HCT116 (cell line): ENCODE measurements around the gene OR2V2. TPM values are rescaled to one million over a fixed set of nuclear protein-coding genes. Genes with fewer than 3 reads are reported as not detected.
A peak's percentile ranks its signal among the peaks of the same experiment; 100 is the strongest.

ENCODE experiments used
- ATAC-seq: fragments of 200-7000 bp; cut with Tn5 transposase; 2 replicates; pipeline ENCODE4 v1.9.1; 2020; ENCODE audit warnings: mild to moderate bottlenecking, moderate library complexity
- BruUV-seq: library from RNA; stranded (reverse); fragments of 400-500 nt; replicated peaks from 2 replicates; lab custom pipeline; 2021; lab: Mats Ljungman, UMichigan
- CTCF ChIA-PET: fragments of 300-600 bp; sonication (Branson Sonifier 250); formaldehyde crosslinking; loops from one replicate; lab custom pipeline; 2021; ENCODE audit warnings: antibody characterized with exemption; lab: Charles Lee
- POLR2A ChIA-PET: fragments of 300-600, 350-600 bp; sonication (Branson Sonifier 250); formaldehyde crosslinking; loops from one replicate; lab custom pipeline; 2021; ENCODE audit warnings: antibody characterized with exemption; lab: Charles Lee
- RAD21 ChIA-PET, 2 experiments: fragments of 300-600 bp; sonication (Branson Sonifier 250); formaldehyde crosslinking; loops; one replicate each; lab custom pipeline; 2023; ENCODE audit warnings: low total read pairs in 2 of 2; ENCODE audit not compliant: uncharacterized antibody in 2 of 2, unreplicated experiment in 2 of 2, low non-redundant PET in 1 of 2; lab: Charles Lee
- DNase-seq: peaks from one replicate; pipeline ENCODE4 v3.0.0-alpha.2; 2010; ENCODE audit warnings: low read depth, low spot score
- H2AFZ ChIP-seq: fragments of 200-600 bp; shearing (Covaris generic), sonication (generic); 2 replicates; pipeline ENCODE4 v1.6.1; 2017; ENCODE audit warnings: low read depth, mixed run types, mixed read lengths, antibody characterized with exemption, low read length; ENCODE audit not compliant: poor library complexity, severe bottlenecking
- H3K27ac ChIP-seq: 2 replicates; pipeline ENCODE4 v1.5.1; 2012; ENCODE audit warnings: low read depth, low read length
- H3K27me3 ChIP-seq: fragments of 200-600 bp; sonication (generic); 2 replicates; pipeline ENCODE4 v1.6.1; 2016; ENCODE audit warnings: mixed run types, low read length, mixed read lengths; ENCODE audit not compliant: insufficient read depth
- H3K36me3 ChIP-seq, 2 experiments: fragments of 200-500 bp in 1 of 2; fragments of 200-600 bp in 1 of 2; sonication (Bioruptor generic) in 1 of 2; sonication (generic) in 1 of 2; 2 replicates each; pipeline versions ENCODE4 v1.5.1 to v1.6.1; 2014 to 2016; ENCODE audit warnings: low read length in 2 of 2, inconsistent platforms in 1 of 2, mixed read lengths in 1 of 2, mixed run types in 1 of 2; ENCODE audit not compliant: insufficient read depth in 2 of 2, control insufficient read depth in 1 of 2
- H3K4me1 ChIP-seq, 2 experiments: fragments of 200-600 bp in 1 of 2; sonication (generic) in 1 of 2; 2 replicates each; pipeline versions ENCODE4 v1.5.1 to v1.6.1; 2012 to 2017; ENCODE audit warnings: low read length in 2 of 2, inconsistent platforms in 1 of 2, mild to moderate bottlenecking in 1 of 2, mixed read lengths in 1 of 2, mixed run types in 1 of 2, moderate library complexity in 1 of 2; ENCODE audit not compliant: insufficient read depth in 2 of 2, control insufficient read depth in 1 of 2
- H3K4me2 ChIP-seq: fragments of 200-600 bp; sonication (generic); 2 replicates; pipeline ENCODE4 v1.6.1; 2017; ENCODE audit warnings: mixed run types, low read length, mixed read lengths
- H3K4me3 ChIP-seq, 2 experiments: fragments of 200-600 bp in 1 of 2; sonication (generic) in 1 of 2; replicated peaks in 1 of 2; 2 replicates each; pipeline ENCODE4 v1.5.1; 2011 to 2016; ENCODE audit warnings: low read length in 2 of 2, control low read depth in 1 of 2, low read depth in 1 of 2, mild to moderate bottlenecking in 1 of 2, mixed read lengths in 1 of 2, mixed run types in 1 of 2
- H3K79me2 ChIP-seq: fragments of 200-600 bp; sonication (generic); 2 replicates; pipeline ENCODE4 v1.6.1; 2017; ENCODE audit warnings: mild to moderate bottlenecking, mixed run types, low read length, moderate library complexity, mixed read lengths; ENCODE audit not compliant: insufficient read depth
- H3K9ac ChIP-seq: fragments of 200-600 bp; sonication (generic); 2 replicates; pipeline ENCODE4 v1.6.1; 2016; ENCODE audit warnings: low read length, mixed read lengths
- H3K9me2 ChIP-seq: fragments of 200-600 bp; sonication (generic), shearing (Covaris generic); 2 replicates; pipeline ENCODE4 v1.6.1; 2017; ENCODE audit warnings: mixed run types, mild to moderate bottlenecking, moderate library complexity; ENCODE audit not compliant: insufficient read depth
- H3K9me3 ChIP-seq, 2 experiments: fragments of 200-500 bp in 1 of 2; fragments of 200-600 bp in 1 of 2; sonication (Bioruptor generic) in 1 of 2; sonication (generic) in 1 of 2; 2 replicates each; pipeline ENCODE4 v1.6.1; 2014 to 2017; ENCODE audit warnings: low read length in 2 of 2, mixed read lengths in 2 of 2, inconsistent platforms in 1 of 2, low read depth in 1 of 2, mild to moderate bottlenecking in 1 of 2, mixed run types in 1 of 2, moderate library complexity in 1 of 2; ENCODE audit not compliant: control insufficient read depth in 1 of 2, insufficient read depth in 1 of 2
- H4K20me1 ChIP-seq: fragments of 200-600 bp; sonication (generic), shearing (Covaris generic); 2 replicates; pipeline ENCODE4 v1.6.1; 2017; ENCODE audit warnings: mixed run types, mild to moderate bottlenecking, moderate library complexity; ENCODE audit not compliant: insufficient read depth
- ELF1 ChIP-seq: IDR thresholded peaks from 2 replicates; pipeline ENCODE4 v1.6.1; 2012; ENCODE audit warnings: low read depth, borderline replicate concordance
- EZH2 ChIP-seq: fragments of 200-600 bp; sonication (generic); IDR thresholded peaks from 2 replicates; pipeline ENCODE4 v1.6.1; 2017; ENCODE audit warnings: antibody characterized with exemption, mixed run types
- POLR2A ChIP-seq: IDR thresholded peaks from 2 replicates; pipeline ENCODE4 v1.7.0; 2011; ENCODE audit warnings: borderline replicate concordance; ENCODE audit not compliant: insufficient read depth, insufficient read length; ENCODE audit errors: extremely low read depth
- POLR2AphosphoS5 ChIP-seq: IDR thresholded peaks from 2 replicates; pipeline ENCODE4 v1.6.1; 2011; ENCODE audit warnings: mild to moderate bottlenecking, low read depth, low read length, moderate library complexity
- RAD21 ChIP-seq: IDR thresholded peaks from 2 replicates; pipeline ENCODE4 v1.6.1; 2012; ENCODE audit warnings: low read depth, mild to moderate bottlenecking
- SRF ChIP-seq: IDR thresholded peaks from 2 replicates; pipeline ENCODE4 v1.6.1; 2012; ENCODE audit warnings: low read depth
- TCF7L2 ChIP-seq: IDR thresholded peaks from 2 replicates; pipeline ENCODE4 v1.7.0; 2011; ENCODE audit warnings: borderline replicate concordance, inconsistent platforms; ENCODE audit not compliant: insufficient read depth, insufficient read length; ENCODE audit errors: extremely low read depth
- YY1 ChIP-seq: IDR thresholded peaks from 2 replicates; pipeline ENCODE4 v1.6.1; 2011; ENCODE audit warnings: low read length, low read depth, moderate library complexity, mild to moderate bottlenecking; ENCODE audit not compliant: insufficient replicate concordance; ENCODE audit errors: extremely low read depth
- intact Hi-C: fragments of 100-400 bp; cut with micrococcal nuclease; formaldehyde crosslinking; loops from 2 replicates; pipeline ENCODE4 v1.10.0; 2022
- total RNA-seq: library from RNA; stranded (reverse); gene quantifications from one replicate; pipeline ENCODE4 v1.2.1, GENCODE V29; 2021; ENCODE audit not compliant: unreplicated experiment
- TF ChIP-seq, protein P1 (sequence below): IDR thresholded peaks from 2 replicates; pipeline ENCODE4 v1.6.1; 2012
- TF ChIP-seq, protein P2 (sequence below), 3 experiments: fragments of 200-600 bp in 1 of 3; sonication (generic) in 1 of 3; IDR thresholded peaks in 2 of 3; conservative IDR thresholded peaks in 1 of 3; 2 replicates each; pipeline ENCODE4 v1.5.1; 2012 to 2017; ENCODE audit warnings: low read depth in 2 of 3, low read length in 2 of 3, antibody characterized with exemption in 1 of 3, borderline replicate concordance in 1 of 3, control low read depth in 1 of 3, mild to moderate bottlenecking in 1 of 3, mixed read lengths in 1 of 3, mixed run types in 1 of 3, moderate library complexity in 1 of 3; ENCODE audit not compliant: insufficient read depth in 1 of 3

The OR2V2 gene
- total RNA-seq, 1 experiment from 2014 or later: not detected

DNA sequence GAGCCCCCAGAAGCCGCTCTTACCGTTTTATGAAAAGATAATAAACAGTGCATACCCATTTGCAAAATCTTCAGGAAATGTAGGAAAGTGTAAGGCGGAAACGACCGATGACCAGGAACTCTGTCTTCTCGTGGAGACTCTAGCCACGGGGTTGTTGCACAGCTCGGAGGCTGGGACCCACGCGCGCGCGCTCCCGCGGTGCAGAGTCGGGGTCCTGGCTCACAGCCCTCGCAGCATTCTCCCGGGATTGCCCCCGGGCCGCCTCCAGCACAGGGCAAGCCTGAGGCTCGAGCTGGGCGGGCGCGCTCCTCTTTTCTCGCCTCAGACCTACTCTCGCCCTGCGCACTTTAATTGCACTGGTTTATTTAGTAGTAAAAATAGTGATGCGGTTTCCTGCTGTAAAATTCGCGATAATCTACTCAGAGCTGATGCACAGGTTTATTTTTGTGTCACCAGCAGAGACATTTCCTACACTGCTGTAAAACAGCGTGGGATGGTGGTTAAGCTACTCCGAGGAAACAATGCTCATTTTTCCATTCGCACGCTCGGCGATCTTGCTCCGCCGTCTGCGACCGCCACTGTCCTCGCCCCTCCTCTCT lies 42.1 kb downstream of the OR2V2 start:
- peaks cover 21 to 54% of the 10 kb centered on the region in 2 experiments for H3K4me1 ChIP-seq
- no TSS peak for BruUV-seq
- no peaks in the 10 kb centered on the region for H3K9me3 ChIP-seq
- CTCF ChIA-PET: interaction anchor here (1.6 kb wide), 1 partner anchor 22 kb away, joined by 4 read pairs; no protein-coding TSS in a partner anchor
- TF ChIP-seq POLR2A: no peak
- no peaks in the 10 kb centered on the region for H3K27me3 ChIP-seq
- peak overlapping the region; percentile 67 for H3K27ac ChIP-seq
- peak overlapping the region; percentile 39 to 64 for H3K4me3 ChIP-seq
- no peaks in the 10 kb centered on the region for H3K36me3 ChIP-seq
- intact Hi-C loops: loop anchor here (2.0 kb wide), 1 partner anchor 17 kb away; no protein-coding TSS in a partner anchor
- POLR2A ChIA-PET: interaction anchor here (0.9 to 3.2 kb wide), 2 partner anchors 15 to 55 kb away, joined by 3 to 10 read pairs; partner anchors contain the start of genes RACK1 and TRIM7
- no peaks in the 10 kb centered on the region for H3K9me2 ChIP-seq
- H3K4me2 ChIP-seq: peak overlapping the region; percentile 90
- H3K79me2 ChIP-seq: 0 out of 2 replicates have a peak, but pooled peaks cover 6% of the 10 kb centered on the region
- H2AFZ ChIP-seq: peak overlapping the region; percentile 83
- DNase-seq: no peak
- RAD21 ChIA-PET: no interaction called here
- peak overlapping the region; percentile 64 for H3K9ac ChIP-seq
- H4K20me1 ChIP-seq: no peaks in the 10 kb centered on the region
- ATAC-seq: no peak

DNA sequence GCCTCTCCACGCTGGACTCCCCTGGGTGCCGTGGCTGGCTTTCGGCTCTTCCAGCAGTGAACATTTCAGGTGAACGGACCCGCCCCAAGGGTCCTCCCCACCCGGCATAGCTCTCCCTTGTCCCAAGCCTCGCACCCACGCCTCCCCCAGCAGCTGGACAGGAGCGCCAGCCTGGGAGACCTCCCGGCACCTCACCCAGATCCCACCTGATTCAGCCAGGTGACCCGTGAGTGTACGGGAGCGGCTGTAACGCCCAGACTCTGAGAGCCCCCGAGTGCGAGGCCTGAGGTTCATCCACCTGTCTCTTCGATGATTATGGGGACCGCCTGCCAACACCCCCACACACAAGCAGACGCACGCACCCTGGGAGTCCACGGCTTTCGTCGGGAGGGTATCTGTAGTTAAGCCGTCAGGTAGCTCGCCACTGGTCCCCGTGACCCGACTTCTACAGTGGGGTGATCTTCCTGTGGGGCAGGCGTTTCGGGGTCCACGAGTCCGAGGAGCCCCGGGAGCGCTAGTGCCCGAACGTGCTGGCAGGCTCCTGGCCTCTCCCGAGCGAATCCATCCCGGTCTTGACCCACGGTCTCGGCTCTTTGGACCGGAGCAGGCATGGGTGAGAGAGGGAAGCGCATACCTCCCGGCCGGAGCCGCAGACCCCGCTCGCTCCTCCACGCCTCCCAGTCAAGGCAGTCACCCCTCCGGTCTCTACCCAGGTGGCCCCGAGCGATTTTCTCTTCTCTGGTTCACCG lies 42.8 kb downstream of the OR2V2 start:
- intact Hi-C loops: loop anchor here (2.0 kb wide), 1 partner anchor 17 kb away; no protein-coding TSS in a partner anchor
- 0 out of 2 replicates have a peak, but pooled peaks cover 6% of the 10 kb centered on the region for H3K79me2 ChIP-seq
- H3K4me3 ChIP-seq: no peak overlapping the region
- ChIA-PET CTCF (interaction anchor here (0.6 to 1.6 kb wide), 2 partner anchors 22 to 330 kb away, joined by 3 to 4 read pairs; no protein-coding TSS in a partner anchor), RAD21 (no interaction called here), POLR2A (interaction anchor here (0.9 to 3.2 kb wide), 2 partner anchors 15 to 54 kb away, joined by 3 to 10 read pairs; partner anchors contain the start of genes RACK1 and TRIM7)
- ATAC-seq (no peak), DNase-seq (no peak)
- no peaks in the 10 kb centered on the region for H3K36me3 ChIP-seq
- no peaks in the 10 kb centered on the region for H3K27me3 ChIP-seq
- H3K9ac ChIP-seq: no peak overlapping the region
- H4K20me1 ChIP-seq: no peaks in the 10 kb centered on the region
- peaks cover 21 to 54% of the 10 kb centered on the region in 2 experiments for H3K4me1 ChIP-seq
- no peaks in the 10 kb centered on the region for H3K9me2 ChIP-seq
- no peaks in the 10 kb centered on the region for H3K9me3 ChIP-seq
- H3K27ac ChIP-seq: peak overlapping the region; percentile 76; the same call in 1 of the 2 replicates
- BruUV-seq: no TSS peak
- H2AFZ ChIP-seq: no peak overlapping the region
- H3K4me2 ChIP-seq: peak overlapping the region; percentile 90
- TF ChIP-seq ELF1: no peak
- no peak for TF ChIP-seq EZH2
- TF ChIP-seq RAD21: no peak
- no peak for TF ChIP-seq SRF
- TF ChIP-seq, protein P1, sequence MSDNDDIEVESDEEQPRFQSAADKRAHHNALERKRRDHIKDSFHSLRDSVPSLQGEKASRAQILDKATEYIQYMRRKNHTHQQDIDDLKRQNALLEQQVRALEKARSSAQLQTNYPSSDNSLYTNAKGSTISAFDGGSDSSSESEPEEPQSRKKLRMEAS: no peak
- TF ChIP-seq, protein P2, sequence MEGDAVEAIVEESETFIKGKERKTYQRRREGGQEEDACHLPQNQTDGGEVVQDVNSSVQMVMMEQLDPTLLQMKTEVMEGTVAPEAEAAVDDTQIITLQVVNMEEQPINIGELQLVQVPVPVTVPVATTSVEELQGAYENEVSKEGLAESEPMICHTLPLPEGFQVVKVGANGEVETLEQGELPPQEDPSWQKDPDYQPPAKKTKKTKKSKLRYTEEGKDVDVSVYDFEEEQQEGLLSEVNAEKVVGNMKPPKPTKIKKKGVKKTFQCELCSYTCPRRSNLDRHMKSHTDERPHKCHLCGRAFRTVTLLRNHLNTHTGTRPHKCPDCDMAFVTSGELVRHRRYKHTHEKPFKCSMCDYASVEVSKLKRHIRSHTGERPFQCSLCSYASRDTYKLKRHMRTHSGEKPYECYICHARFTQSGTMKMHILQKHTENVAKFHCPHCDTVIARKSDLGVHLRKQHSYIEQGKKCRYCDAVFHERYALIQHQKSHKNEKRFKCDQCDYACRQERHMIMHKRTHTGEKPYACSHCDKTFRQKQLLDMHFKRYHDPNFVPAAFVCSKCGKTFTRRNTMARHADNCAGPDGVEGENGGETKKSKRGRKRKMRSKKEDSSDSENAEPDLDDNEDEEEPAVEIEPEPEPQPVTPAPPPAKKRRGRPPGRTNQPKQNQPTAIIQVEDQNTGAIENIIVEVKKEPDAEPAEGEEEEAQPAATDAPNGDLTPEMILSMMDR (IDR thresholded peaks at IDR 0.05 in 2 of 3, conservative IDR thresholded peaks at IDR 0.05 in 1 of 3; ENCODE audit: borderline replicate concordance in 1 of 3, insufficient read depth in 1 of 3, low read depth in 2 of 3, low read length in 2 of 3): no peak
- no peak for TF ChIP-seq TCF7L2
- TF ChIP-seq YY1: no peak
- TF ChIP-seq POLR2AphosphoS5: no peak
